K562 (cell line): ENCODE results near the gene PRKCE. TPM values are rescaled to one million over a fixed set of nuclear protein-coding genes. Genes with fewer than 3 reads are reported as not detected.

Experiments
- ATAC-seq: fragments of 200-7000 bp; cut with Tn5 transposase; 3 replicates; pipeline ENCODE4 v1.9.1; 2020; ENCODE audit warnings: moderate library complexity
- BruUV-seq: library from RNA; stranded (reverse); fragments of 400-500 nt; replicated peaks from 2 replicates; lab custom pipeline; 2021; lab: Mats Ljungman, UMichigan
- CTCF ChIA-PET: fragments of 300-600 bp; formaldehyde crosslinking; extraction: SDS; loops from one replicate; lab custom pipeline; 2021; ENCODE audit warnings: low intra/inter-chr PET ratio; lab: Yijun Ruan, JAX
- POLR2A ChIA-PET: fragments of 300-600, 350-650 bp; sonication (Branson Sonifier 250); formaldehyde crosslinking; extraction: SDS; loops from one replicate; lab custom pipeline; 2021; ENCODE audit warnings: antibody characterized with exemption, inconsistent platforms; lab: Yijun Ruan, JAX
- DNase-seq, 4 experiments: peaks; one replicate each; pipeline versions ENCODE4 v3.0.0 to v3.0.0-alpha.2; 2011 to 2018; ENCODE audit warnings: low spot score in 3 of 4, mixed read lengths in 3 of 4; ENCODE audit errors: extremely low read depth in 1 of 4
- FAIRE-seq: peaks from 2 replicates; lab custom pipeline; 2011; peaks lifted over from hg19 to GRCh38; lab: Jason Lieb, UNC
- H2AFZ ChIP-seq: 2 replicates; pipeline ENCODE4 v1.6.0; 2011; ENCODE audit warnings: low read depth, low read length, control low read depth, inconsistent platforms
- H3K27ac ChIP-seq: fragments of 200-600 bp; 3 replicates; pipeline ENCODE4 v1.8.0; 2011; ENCODE audit warnings: low read depth, mild to moderate bottlenecking, control low read depth, inconsistent platforms, low read length, moderate library complexity, mixed read lengths; ENCODE audit errors: extremely low read depth
- H3K27me3 ChIP-seq, 2 experiments: fragments of 300-600 bp in 1 of 2; 2 replicates in 1 of 2; 3 replicates in 1 of 2; pipeline versions ENCODE4 v1.6.0 to v1.8.0; 2011; ENCODE audit warnings: inconsistent platforms in 2 of 2, low read length in 2 of 2, mild to moderate bottlenecking in 1 of 2, mixed read lengths in 1 of 2, moderate library complexity in 1 of 2; ENCODE audit not compliant: control insufficient read depth in 2 of 2, insufficient read depth in 2 of 2
- H3K36me3 ChIP-seq: fragments of 300-600 bp; 3 replicates; pipeline ENCODE4 v1.8.0; 2011; ENCODE audit warnings: mild to moderate bottlenecking, low read length, inconsistent platforms; ENCODE audit not compliant: control insufficient read depth, insufficient read depth
- H3K4me1 ChIP-seq, 2 experiments: fragments of 200-600 bp in 1 of 2; replicated peaks in 1 of 2; 2 replicates in 1 of 2; 3 replicates in 1 of 2; pipeline versions ENCODE4 v1.5.1 to v1.8.0; 2011; ENCODE audit warnings: inconsistent platforms in 2 of 2, low read length in 2 of 2, mild to moderate bottlenecking in 1 of 2, mixed read lengths in 1 of 2, moderate library complexity in 1 of 2; ENCODE audit not compliant: control insufficient read depth in 2 of 2, insufficient read depth in 2 of 2
- H3K4me2 ChIP-seq: 2 replicates; pipeline ENCODE4 v1.6.1; 2011; ENCODE audit warnings: low read length, control low read depth, inconsistent platforms, mixed read lengths; ENCODE audit not compliant: insufficient read depth
- H3K4me3 ChIP-seq: fragments of 200-600 bp; sonication (generic), shearing (Covaris generic); 2 replicates; pipeline ENCODE4 v1.5.1; 2016; ENCODE audit warnings: control low read depth, inconsistent platforms
- H3K79me2 ChIP-seq: fragments of 200-600 bp; 3 replicates; pipeline ENCODE4 v1.8.0; 2011; ENCODE audit warnings: low read length, inconsistent platforms; ENCODE audit not compliant: control insufficient read depth, insufficient read depth
- H3K9ac ChIP-seq, 2 experiments: 2 replicates each; pipeline versions ENCODE4 v1.6.0 to v1.6.1; 2011; ENCODE audit warnings: low read depth in 2 of 2, low read length in 2 of 2, control low read depth in 1 of 2, inconsistent platforms in 1 of 2, mild to moderate bottlenecking in 1 of 2, mixed read lengths in 1 of 2; ENCODE audit not compliant: insufficient read depth in 1 of 2
- H3K9me1 ChIP-seq: one replicate; pipeline ENCODE4 v1.6.0; 2011; ENCODE audit warnings: inconsistent platforms, mild to moderate bottlenecking, low read length, moderate library complexity; ENCODE audit not compliant: control insufficient read depth, insufficient read depth
- H3K9me3 ChIP-seq: replicated peaks from 2 replicates; pipeline ENCODE4 v1.5.1; 2011; ENCODE audit warnings: low read depth, low read length, inconsistent platforms; ENCODE audit not compliant: control insufficient read depth, insufficient read depth
- H4K20me1 ChIP-seq: replicated peaks from 2 replicates; pipeline ENCODE4 v1.6.1; 2011; ENCODE audit warnings: low read length, inconsistent platforms, mixed read lengths; ENCODE audit not compliant: control insufficient read depth, insufficient read depth
- ARID1B ChIP-seq: fragments of 450-650 bp; IDR thresholded peaks from 2 replicates; pipeline ENCODE4 v1.6.1; 2016; ENCODE audit warnings: antibody characterized with exemption, mild to moderate bottlenecking, inconsistent platforms
- BRF1 ChIP-seq: IDR thresholded peaks from 3 replicates; pipeline ENCODE4 v1.6.1; 2011; ENCODE audit warnings: borderline replicate concordance, mild to moderate bottlenecking; ENCODE audit not compliant: insufficient read length; ENCODE audit errors: extremely low read depth
- CC2D1A ChIP-seq: fragments of 450-650 bp; IDR thresholded peaks from 2 replicates; pipeline ENCODE4 v1.6.1; 2017; ENCODE audit warnings: mild to moderate bottlenecking
- CREBBP ChIP-seq: IDR thresholded peaks from one replicate; pipeline ENCODE4 v1.6.1; 2012; ENCODE audit warnings: low read depth, mild to moderate bottlenecking, control low read depth, inconsistent platforms, low read length
- DMBX1 ChIP-seq: fragments of 250-450 bp; sonication (Bioruptor Pico); IDR thresholded peaks from 2 replicates; pipeline ENCODE4 v1.8.0; 2022; ENCODE audit warnings: inconsistent platforms, mild to moderate bottlenecking, moderate library complexity, borderline replicate concordance
- DPF2 ChIP-seq: fragments of 450-650 bp; IDR thresholded peaks from 2 replicates; pipeline ENCODE4 v1.6.1; 2016
- EGR1 ChIP-seq: fragments of 450-650 bp; conservative IDR thresholded peaks from 2 replicates; pipeline ENCODE4 v1.6.1; 2017; ENCODE audit warnings: mild to moderate bottlenecking
- ELF1 ChIP-seq: fragments of 200-800 bp; sonication (Bioruptor generic); IDR thresholded peaks from 2 replicates; pipeline ENCODE4 v1.6.1; 2016; ENCODE audit warnings: missing genetic modification characterization, missing compliant biosample characterization
- HNRNPL ChIP-seq: fragments of 200-400 bp; formaldehyde crosslinking; IDR thresholded peaks from 2 replicates; pipeline ENCODE4 v1.6.1; 2017; ENCODE audit warnings: low read depth, mild to moderate bottlenecking, low read length
- OTX1 ChIP-seq: fragments of 450-650 bp; formaldehyde crosslinking; IDR thresholded peaks from 2 replicates; pipeline ENCODE4 v1.4.0; 2022; ENCODE audit warnings: mild to moderate bottlenecking
- PHF8 ChIP-seq: fragments of 200-600 bp; sonication (generic); IDR thresholded peaks from 2 replicates; pipeline ENCODE4 v1.6.1; 2012; ENCODE audit warnings: mixed run types, mild to moderate bottlenecking, inconsistent platforms, low read length, moderate library complexity, borderline replicate concordance
- POLR3G ChIP-seq: IDR thresholded peaks from 2 replicates; pipeline ENCODE4 v1.6.1; 2011; ENCODE audit not compliant: insufficient read length, insufficient replicate concordance; ENCODE audit errors: extremely low read depth
- PRMT5 ChIP-seq: sonication (generic); formaldehyde crosslinking; IDR thresholded peaks from 2 replicates; pipeline ENCODE4 v1.5.0; 2020; ENCODE audit warnings: missing genetic modification reagents
- SRSF1 ChIP-seq: fragments of 200-400 bp; formaldehyde crosslinking; IDR thresholded peaks from 2 replicates; pipeline ENCODE4 v1.6.1; 2017; ENCODE audit warnings: mild to moderate bottlenecking, low read depth, low read length, moderate library complexity
- ZBTB12 ChIP-seq: fragments of 250-450 bp; sonication (Bioruptor Pico); IDR thresholded peaks from 2 replicates; pipeline ENCODE4 v1.4.0; 2020
- ZNF282 ChIP-seq: sonication (generic); formaldehyde crosslinking; IDR thresholded peaks from 2 replicates; pipeline ENCODE4 v1.8.1; 2023; ENCODE audit warnings: missing genetic modification reagents
- ZNF3 ChIP-seq: fragments of 250-450 bp; sonication (Bioruptor Pico); IDR thresholded peaks from 2 replicates; pipeline ENCODE4 v1.5.0; 2021; ENCODE audit warnings: mild to moderate bottlenecking, moderate library complexity
- ZNF717 ChIP-seq: fragments of 250-450 bp; sonication (Bioruptor Pico); IDR thresholded peaks from 2 replicates; pipeline ENCODE4 v1.5.0; 2021
- ZNF76 ChIP-seq: fragments of 250-450 bp; sonication (Bioruptor Pico); IDR thresholded peaks from 2 replicates; pipeline ENCODE4 v1.4.0; 2020; ENCODE audit warnings: mild to moderate bottlenecking, moderate library complexity, borderline replicate concordance
- ZNF778 ChIP-seq: fragments of 450-650 bp; formaldehyde crosslinking; IDR thresholded peaks from 2 replicates; pipeline ENCODE4 v1.4.0; 2020; ENCODE audit warnings: mild to moderate bottlenecking, moderate library complexity
- WGBS: fragments of 100-300 bp; shearing (Covaris generic); methylation state at CpG from one replicate; pipeline ENCODE4 v1.1.6; 2016; ENCODE audit warnings: low coverage, mixed read lengths; ENCODE audit not compliant: insufficient coverage; ENCODE audit errors: missing lambda C conversion rate; 5-methylcytosine and 5-hydroxymethylcytosine counted together
- in situ Hi-C: fragments of 300-500 bp; cut with MboI; formaldehyde crosslinking; loops from 4 replicates; pipeline ENCODE4 v1.15.0; 2018; ENCODE audit warnings: inconsistent platforms, mixed read lengths
- intact Hi-C: fragments of 100-400 bp; cut with micrococcal nuclease; formaldehyde crosslinking; loops from 2 replicates; pipeline ENCODE4 v1.14.2; 2022
- polyA plus RNA-seq, 8 experiments: library from polyadenylated mRNA; depleted of rRNA in 4 of 8; stranded (reverse) in 5 of 8; unstranded in 3 of 8; fragments of >200 nt; fragmentation: Nextera tagmentation in 2 of 8; fragmentation: Illumina TruSeq in 1 of 8; extraction: Ambion mirVana in 2 of 8; extraction: Trizol in 1 of 8; gene quantifications; 2 replicates each; pipeline versions ENCODE4 v1.2.1 to v1.2.3, GENCODE V29; 2011 to 2014; ENCODE audit warnings: inconsistent platforms in 1 of 8, missing spikeins in 1 of 8
- total RNA-seq, 7 experiments: library from RNA; depleted of rRNA in 6 of 7; stranded (reverse); fragments of >200 nt in 6 of 7; fragmentation: Illumina TruSeq in 2 of 7; extraction: Trizol in 2 of 7; gene quantifications; 2 replicates each; pipeline versions ENCODE4 v1.2.1 to v1.2.3, GENCODE V29; 2011 to 2021; ENCODE audit warnings: low replicate concordance in 1 of 7
- TF ChIP-seq, protein P1 (sequence below): fragments of 250-450 bp; sonication (Bioruptor Pico); IDR thresholded peaks from 2 replicates; pipeline ENCODE4 v1.9.0; 2021; ENCODE audit warnings: mild to moderate bottlenecking, inconsistent platforms

The PRKCE gene
- total and polyA plus RNA-seq, 9 of the 15 experiments (the other 6 are each of a cell fraction or from before 2014, with no cell fraction given): 0.06 to 1.0 (median 0.22) TPM; not detected in 1

GRCh38 chr2:46106690-46107089, 455.2 kb downstream of the PRKCE start (continued):
- TF ChIP-seq CREBBP: no peak
- TF ChIP-seq SRSF1: no peak
- TF ChIP-seq, protein P1, sequence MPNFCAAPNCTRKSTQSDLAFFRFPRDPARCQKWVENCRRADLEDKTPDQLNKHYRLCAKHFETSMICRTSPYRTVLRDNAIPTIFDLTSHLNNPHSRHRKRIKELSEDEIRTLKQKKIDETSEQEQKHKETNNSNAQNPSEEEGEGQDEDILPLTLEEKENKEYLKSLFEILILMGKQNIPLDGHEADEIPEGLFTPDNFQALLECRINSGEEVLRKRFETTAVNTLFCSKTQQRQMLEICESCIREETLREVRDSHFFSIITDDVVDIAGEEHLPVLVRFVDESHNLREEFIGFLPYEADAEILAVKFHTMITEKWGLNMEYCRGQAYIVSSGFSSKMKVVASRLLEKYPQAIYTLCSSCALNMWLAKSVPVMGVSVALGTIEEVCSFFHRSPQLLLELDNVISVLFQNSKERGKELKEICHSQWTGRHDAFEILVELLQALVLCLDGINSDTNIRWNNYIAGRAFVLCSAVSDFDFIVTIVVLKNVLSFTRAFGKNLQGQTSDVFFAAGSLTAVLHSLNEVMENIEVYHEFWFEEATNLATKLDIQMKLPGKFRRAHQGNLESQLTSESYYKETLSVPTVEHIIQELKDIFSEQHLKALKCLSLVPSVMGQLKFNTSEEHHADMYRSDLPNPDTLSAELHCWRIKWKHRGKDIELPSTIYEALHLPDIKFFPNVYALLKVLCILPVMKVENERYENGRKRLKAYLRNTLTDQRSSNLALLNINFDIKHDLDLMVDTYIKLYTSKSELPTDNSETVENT (CRISPR knock-in tag): no peak
- TF ChIP-seq CC2D1A: no peak
- no peak for TF ChIP-seq ZBTB12 (CRISPR knock-in tag)
- no peak for TF ChIP-seq ZNF778 (CRISPR knock-in tag)

GRCh38 chr2:46114996-46115395, 463.5 kb downstream of the PRKCE start:
- Histone ChIP-seq H3K27me3 (peaks cover 0 to 8% of the 10 kb centered on the region in 2 experiments; a peak in 4 of 5 replicates), H4K20me1 (no peaks in the 10 kb centered on the region), H3K9me1 (no peaks in the 10 kb centered on the region), H3K27ac (no peak overlapping the region), H2AFZ (no peak overlapping the region), H3K36me3 (no peaks in the 10 kb centered on the region), H3K9me3 (no peaks in the 10 kb centered on the region), H3K4me1 (no peaks in the 10 kb centered on the region), H3K9ac (no peak overlapping the region), H3K79me2 (no peaks in the 10 kb centered on the region), H3K4me2 (no peak overlapping the region), H3K4me3 (no peak overlapping the region)
- ATAC-seq (no peak), DNase-seq (no peak), FAIRE-seq (no peak)
- intact Hi-C loops: no loop called here
- POLR2A ChIA-PET: no interaction called here
- BruUV-seq: no TSS peak
- 8% methylated on average over 2 of the region's 2 CpGs for WGBS
- in situ Hi-C loops: no loop called here
- CTCF ChIA-PET: no interaction called here
- TF ChIP-seq OTX1 (no peak), EGR1 (no peak), ZNF76 (CRISPR knock-in tag) (no peak), HNRNPL (no peak), ZNF3 (CRISPR knock-in tag) (no peak), POLR3G (no peak), ARID1B (no peak), DPF2 (no peak), ZNF717 (no peak), BRF1 (no peak), PRMT5 (no peak), DMBX1 (CRISPR knock-in tag) (no peak), PHF8 (no peak), ELF1 (no peak), ZNF282 (CRISPR knock-in tag) (no peak)
